HepG2 (cell line): ENCODE measurements around the gene HBA2. TPM values are rescaled to one million over a fixed set of nuclear protein-coding genes. Genes with fewer than 3 reads are reported as not detected.

Experiments used
- ATM ChIP-seq: fragments of 450-650 bp; IDR thresholded peaks from 2 replicates; pipeline ENCODE4 v1.7.1; 2017; ENCODE audit warnings: mild to moderate bottlenecking, borderline replicate concordance
- BRD4 ChIP-seq: sonication (generic); formaldehyde crosslinking; IDR thresholded peaks from 2 replicates; pipeline ENCODE4 v1.4.0; 2020; ENCODE audit warnings: missing genetic modification reagents
- DMAP1 ChIP-seq: IDR thresholded peaks from 2 replicates; pipeline ENCODE4 v1.6.1; 2016
- ISL2 ChIP-seq: sonication (generic); formaldehyde crosslinking; IDR thresholded peaks from 2 replicates; pipeline ENCODE4 v1.5.0; 2020; ENCODE audit warnings: missing genetic modification reagents
- KDM2A ChIP-seq: sonication (generic); formaldehyde crosslinking; IDR thresholded peaks from 2 replicates; pipeline ENCODE4 v1.4.0; 2020; ENCODE audit warnings: low read depth, missing genetic modification reagents, borderline replicate concordance
- KIAA2018 ChIP-seq: sonication (generic); formaldehyde crosslinking; IDR thresholded peaks from 2 replicates; pipeline ENCODE4 v1.5.0; 2020; ENCODE audit warnings: mild to moderate bottlenecking, missing genetic modification reagents, borderline replicate concordance
- NFIB ChIP-seq: sonication (generic); formaldehyde crosslinking; IDR thresholded peaks from 2 replicates; pipeline ENCODE4 v1.9.0; 2021; ENCODE audit warnings: missing genetic modification reagents, mild to moderate bottlenecking, borderline replicate concordance
- RBFOX2 ChIP-seq: fragments of 200-400 bp; formaldehyde crosslinking; IDR thresholded peaks from 2 replicates; pipeline ENCODE4 v1.6.1; 2017; ENCODE audit warnings: low read depth, mild to moderate bottlenecking, low read length
- SMARCE1 ChIP-seq: fragments of 450-650 bp; IDR thresholded peaks from 2 replicates; pipeline ENCODE4 v1.6.1; 2017; ENCODE audit warnings: borderline replicate concordance
- ZBTB10 ChIP-seq: sonication (generic); formaldehyde crosslinking; IDR thresholded peaks from 2 replicates; pipeline ENCODE4 v1.4.0; 2020; ENCODE audit warnings: missing genetic modification reagents, borderline replicate concordance
- ZNF230 ChIP-seq: sonication (generic); formaldehyde crosslinking; IDR thresholded peaks from 2 replicates; pipeline ENCODE4 v1.4.0; 2020; ENCODE audit warnings: mild to moderate bottlenecking, missing genetic modification reagents
- ZNF235 ChIP-seq: sonication (generic); formaldehyde crosslinking; IDR thresholded peaks from 2 replicates; pipeline ENCODE4 v1.8.1; 2023; ENCODE audit warnings: mild to moderate bottlenecking, missing genetic modification reagents, borderline replicate concordance
- ZNF331 ChIP-seq: sonication (generic); formaldehyde crosslinking; IDR thresholded peaks from 2 replicates; pipeline ENCODE4 v1.4.0; 2020; ENCODE audit warnings: missing genetic modification reagents
- ZNF431 ChIP-seq: sonication (generic); formaldehyde crosslinking; IDR thresholded peaks from 2 replicates; pipeline ENCODE4 v1.9.0; 2022; ENCODE audit warnings: missing genetic modification reagents, low read depth, mild to moderate bottlenecking, borderline replicate concordance
- ZNF569 ChIP-seq: sonication (generic); formaldehyde crosslinking; IDR thresholded peaks from 2 replicates; pipeline ENCODE4 v1.5.0; 2020; ENCODE audit warnings: mild to moderate bottlenecking, missing genetic modification reagents, moderate library complexity, borderline replicate concordance
- ZNF576 ChIP-seq: sonication (generic); formaldehyde crosslinking; IDR thresholded peaks from 2 replicates; pipeline ENCODE4 v1.4.0; 2020; ENCODE audit warnings: mild to moderate bottlenecking, missing genetic modification reagents
- polyA plus RNA-seq, 8 experiments: library from polyadenylated mRNA; depleted of rRNA in 3 of 8; stranded (reverse) in 7 of 8; unstranded in 1 of 8; fragments of >200 nt; fragmentation: Illumina TruSeq in 4 of 8; extraction: Trizol in 4 of 8; gene quantifications; 2 replicates each; pipeline versions ENCODE4 v1.2.1 to v1.2.3, GENCODE V29; 2011 to 2016; ENCODE audit warnings: low read depth in 4 of 8, missing spikeins in 1 of 8, mixed read lengths in 1 of 8; ENCODE audit not compliant: insufficient read depth in 1 of 8
- total RNA-seq, 5 experiments: library from RNA; depleted of rRNA; stranded (reverse); fragments of >200 nt; fragmentation: Illumina TruSeq; extraction: Trizol; gene quantifications; 2 replicates each; pipeline ENCODE4 v1.2.3, GENCODE V29; 2016; ENCODE audit warnings: low read depth in 1 of 5
- TF ChIP-seq, protein P1 (sequence below): sonication (generic); formaldehyde crosslinking; IDR thresholded peaks from 2 replicates; pipeline ENCODE4 v1.8.0; 2022; ENCODE audit warnings: mild to moderate bottlenecking, missing genetic modification reagents, moderate library complexity

The HBA2 gene
- total and polyA plus RNA-seq, 2 of the 13 experiments (the other 11 are each of a cell fraction or from before 2014, with no cell fraction given) = not detected

GRCh38 chr16:180681-181564, 8.2 kb downstream of the HBA2 start (continued):
- TF ChIP-seq ZNF230 (CRISPR knock-in tag) (peak; percentile 100), ZNF569 (CRISPR knock-in tag) (no peak; the same call in 1 of the 2 replicates), BRD4 (CRISPR knock-in tag) (peak; percentile 91), ZNF235 (CRISPR knock-in tag) (peak; percentile 98), DMAP1 (peak; percentile 79), RBFOX2 (peak; percentile 85), NFIB (peak; percentile 94; the same call in 1 of the 2 replicates), ZNF431 (CRISPR knock-in tag) (peak; percentile 90; the same call in 1 of the 2 replicates), KIAA2018 (CRISPR knock-in tag) (peak; percentile 99; the same call in 1 of the 2 replicates), ZBTB10 (CRISPR knock-in tag) (peak; percentile 80; the same call in 1 of the 2 replicates), ATM (no peak), SMARCE1 (no peak), KDM2A (CRISPR knock-in tag) (peak; percentile 100), ZNF331 (peak; percentile 92), ZNF576 (CRISPR knock-in tag) (peak; percentile 97; the same call in 1 of the 2 replicates), ISL2 (CRISPR knock-in tag) (peak; percentile 78)
- TF ChIP-seq, protein P1, sequence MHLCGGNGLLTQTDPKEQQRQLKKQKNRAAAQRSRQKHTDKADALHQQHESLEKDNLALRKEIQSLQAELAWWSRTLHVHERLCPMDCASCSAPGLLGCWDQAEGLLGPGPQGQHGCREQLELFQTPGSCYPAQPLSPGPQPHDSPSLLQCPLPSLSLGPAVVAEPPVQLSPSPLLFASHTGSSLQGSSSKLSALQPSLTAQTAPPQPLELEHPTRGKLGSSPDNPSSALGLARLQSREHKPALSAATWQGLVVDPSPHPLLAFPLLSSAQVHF (CRISPR knock-in tag) = peak; percentile 100
